SH-SY5Y (cell line): Measurements from ENCODE around the gene DZIP1.

Experiments used
- GATA2 ChIP-seq: IDR thresholded peaks from 2 replicates; pipeline ENCODE4 v1.6.1; 2011; ENCODE audit warnings: mild to moderate bottlenecking, low read depth, low read length
- GATA3 ChIP-seq: IDR thresholded peaks from 2 replicates; pipeline ENCODE4 v1.6.1; 2011; ENCODE audit warnings: low read depth, mild to moderate bottlenecking, low read length, moderate library complexity

DNA sequence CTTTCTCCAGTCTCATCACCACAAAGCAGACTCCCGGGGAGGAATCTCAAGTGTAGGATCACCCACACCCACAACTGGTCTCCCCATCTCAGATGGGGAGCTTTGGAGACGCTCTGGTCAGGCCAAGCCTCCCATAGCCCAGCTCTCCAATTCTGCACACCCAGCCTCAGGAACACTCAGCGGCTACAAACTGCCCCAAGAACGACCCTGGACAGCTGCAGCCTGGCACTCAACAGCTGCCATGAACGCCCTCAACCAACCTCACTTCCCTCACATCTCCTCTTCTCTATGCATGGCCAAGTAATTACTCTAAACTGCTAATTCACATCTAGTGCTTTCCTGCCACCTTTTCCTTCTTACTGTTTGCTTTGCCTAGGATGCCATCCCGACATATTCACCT, 42.6 kb downstream of the DZIP1 start:
- no peak for TF ChIP-seq GATA2
- TF ChIP-seq GATA3 = no peak
